Measurements from ENCODE around the gene TIAM1. TPM values are rescaled to one million over a fixed set of nuclear protein-coding genes. Genes with fewer than 3 reads are reported as not detected.

TIAM1 gene
- total RNA-seq, 1 experiment from 2014 or later, result 7.8 TPM

DNA sequence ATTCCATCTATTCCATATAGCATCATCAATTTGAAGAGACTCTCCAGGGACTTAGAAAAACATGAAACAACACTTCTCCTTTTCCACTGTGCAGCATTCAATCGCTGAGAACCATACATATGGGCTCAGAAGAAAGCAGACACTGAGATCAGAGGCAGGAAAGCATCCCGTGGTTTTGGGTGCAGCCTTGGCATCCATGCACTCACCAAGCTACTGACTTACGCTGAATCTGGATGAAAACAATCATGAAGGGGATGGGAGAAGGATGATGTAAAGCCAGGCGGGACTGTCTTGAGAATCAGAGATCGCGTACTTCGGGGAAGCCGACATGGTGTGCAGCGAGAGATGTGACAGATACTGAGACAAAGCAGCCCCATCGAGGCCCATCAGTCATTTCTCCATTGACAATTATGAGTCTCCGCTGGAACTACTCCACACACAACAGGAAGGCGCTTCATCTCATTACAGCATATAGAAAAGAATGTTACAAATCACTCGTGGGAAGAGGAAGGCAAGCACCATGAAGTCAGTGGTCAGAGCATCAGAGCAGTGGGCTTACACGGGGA, 2.3 kb upstream of the TIAM1 start:
- no peak overlapping the region for H3K27ac ChIP-seq
- no peaks in the 10 kb centered on the region for H3K9me3 ChIP-seq (replicated peaks)

GRCh38 chr21:31345136-31345535, 1.1 kb upstream of the TIAM1 start:
- no peak overlapping the region for H3K4me3 ChIP-seq

More for the DNA sequence above, 2.3 kb upstream of the TIAM1 start:
- DNase-seq (ENCODE audit: low read depth in 1 of 2, low spot score in 2 of 2), result no peak
- Histone ChIP-seq H3K27me3 (replicated peaks) (0 out of 2 replicates have a peak, but pooled peaks cover 5% of the 10 kb centered on the region), H3K36me3 (no peaks in the 10 kb centered on the region), H3K4me1 (replicated peaks) (peaks cover 25% of the 10 kb centered on the region), H3K4me3 (no peak overlapping the region)

DNA sequence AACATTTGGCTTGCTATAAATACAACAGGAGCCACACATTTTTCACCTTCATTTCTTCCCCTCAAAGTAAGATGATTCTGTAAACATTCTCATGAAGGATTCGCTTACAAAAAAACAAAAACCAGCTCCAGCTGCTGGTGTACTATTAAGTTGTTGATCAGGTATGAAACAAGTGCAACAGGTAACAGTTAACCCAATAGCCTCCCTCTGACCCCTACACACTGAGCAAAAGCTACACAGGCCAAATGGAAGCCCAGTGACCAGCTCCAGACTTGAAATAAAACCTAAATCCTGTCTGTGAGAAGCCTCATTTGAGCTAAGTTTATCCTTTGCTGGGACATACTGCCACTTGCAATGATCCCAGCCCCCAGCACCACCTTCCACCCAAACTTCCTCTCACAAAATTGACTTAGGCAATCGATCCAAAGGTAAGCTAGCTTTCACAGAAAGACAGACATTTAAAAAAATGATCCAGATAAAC, 991 bp downstream of the TIAM1 start:
- DNase-seq (ENCODE audit: low read depth in 1 of 2, low spot score in 2 of 2), result no peak
- Histone ChIP-seq H3K9me3 (replicated peaks) (no peaks in the 10 kb centered on the region), H3K27me3 (replicated peaks) (0 out of 2 replicates have a peak, but pooled peaks cover 5% of the 10 kb centered on the region), H3K4me1 (replicated peaks) (peaks cover 32% of the 10 kb centered on the region), H3K4me3 (peak overlapping the region; percentile 50), H3K36me3 (no peaks in the 10 kb centered on the region), H3K27ac (no peak overlapping the region)

More at GRCh38 chr21:31345136-31345535, 1.1 kb upstream of the TIAM1 start:
- Histone ChIP-seq H3K9me3 (replicated peaks) (no peaks in the 10 kb centered on the region), H3K4me1 (replicated peaks) (peaks cover 20% of the 10 kb centered on the region), H3K27me3 (replicated peaks) (0 out of 2 replicates have a peak, but pooled peaks cover 5% of the 10 kb centered on the region), H3K36me3 (no peaks in the 10 kb centered on the region), H3K27ac (no peak overlapping the region)
- no peak for DNase-seq (ENCODE audit: low read depth in 1 of 2, low spot score in 2 of 2)

DNA sequence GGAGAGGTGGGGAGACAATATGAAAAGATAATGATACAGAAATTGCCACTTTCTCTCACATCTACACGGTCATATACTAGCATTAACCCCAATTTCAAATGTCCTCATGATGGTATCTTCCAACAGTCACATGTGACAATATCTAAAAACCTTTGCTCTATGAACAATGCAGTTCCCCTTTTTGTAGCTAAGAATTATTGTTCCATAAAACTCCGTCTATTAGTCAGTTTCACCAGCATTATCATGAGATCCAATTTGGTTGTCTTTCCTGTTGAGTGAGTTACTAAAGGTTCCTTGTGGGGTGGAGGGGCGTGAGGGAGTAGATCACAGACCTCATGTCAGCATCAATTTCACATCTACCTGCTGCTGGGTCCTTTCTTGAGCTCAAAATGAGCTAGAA, 1.7 kb downstream of the TIAM1 start:
- H3K4me3 ChIP-seq, result no peak overlapping the region
- H3K4me1 ChIP-seq (replicated peaks), result peaks cover 28% of the 10 kb centered on the region
- no peak overlapping the region for H3K27ac ChIP-seq
- 0 out of 2 replicates have a peak, but pooled peaks cover 5% of the 10 kb centered on the region for H3K27me3 ChIP-seq (replicated peaks)
- no peaks in the 10 kb centered on the region for H3K36me3 ChIP-seq
- H3K9me3 ChIP-seq (replicated peaks), result no peaks in the 10 kb centered on the region
- DNase-seq (ENCODE audit: low read depth in 1 of 2, low spot score in 2 of 2), result no peak

DNA sequence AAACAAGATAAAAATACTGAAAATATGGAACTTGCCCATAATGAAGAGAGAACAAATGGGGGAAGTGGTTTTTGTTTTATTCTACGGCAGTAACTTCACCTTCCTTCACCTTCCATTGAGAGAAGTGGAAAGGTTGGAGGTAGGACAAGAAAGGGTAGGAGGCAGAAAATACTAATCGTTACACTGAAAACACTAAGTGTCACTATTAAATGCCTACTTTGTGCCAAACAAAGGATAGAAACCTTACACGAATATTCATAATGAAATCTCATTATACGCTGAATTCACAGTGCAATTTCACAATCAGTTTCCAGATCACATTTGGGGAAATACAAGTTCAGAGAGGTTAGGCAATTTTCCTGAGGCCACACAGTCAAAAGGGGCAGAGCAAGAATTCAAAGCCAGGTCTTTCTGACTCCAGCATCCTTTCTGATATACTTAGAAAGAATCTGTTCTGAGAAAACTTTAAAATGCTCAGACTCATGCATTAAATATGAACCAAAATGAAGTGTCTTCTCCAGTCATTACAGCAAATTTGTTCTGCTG, 3.0 kb downstream of the TIAM1 start:
- DNase-seq (ENCODE audit: low read depth in 1 of 2, low spot score in 2 of 2), result no peak
- no peak overlapping the region for H3K27ac ChIP-seq
- H3K4me3 ChIP-seq, result no peak overlapping the region
- 0 out of 2 replicates have a peak, but pooled peaks cover 5% of the 10 kb centered on the region for H3K27me3 ChIP-seq (replicated peaks)
- no peaks in the 10 kb centered on the region for H3K9me3 ChIP-seq (replicated peaks)
- peaks cover 37% of the 10 kb centered on the region for H3K4me1 ChIP-seq (replicated peaks)
- no peaks in the 10 kb centered on the region for H3K36me3 ChIP-seq

- H3K27ac ChIP-seq, result no peak overlapping the region
- no peaks in the 10 kb centered on the region for H3K36me3 ChIP-seq
- no peak for DNase-seq (ENCODE audit: low read depth in 1 of 2, low spot score in 2 of 2)
- no peak overlapping the region for H3K4me3 ChIP-seq
- peaks cover 42% of the 10 kb centered on the region for H3K4me1 ChIP-seq (replicated peaks)
- H3K27me3 ChIP-seq (replicated peaks), result 0 out of 2 replicates have a peak, but pooled peaks cover 5% of the 10 kb centered on the region
- no peaks in the 10 kb centered on the region for H3K9me3 ChIP-seq (replicated peaks)
Measured at GRCh38 chr21:31340514-31340913, 3.5 kb downstream of the TIAM1 start.

DNA sequence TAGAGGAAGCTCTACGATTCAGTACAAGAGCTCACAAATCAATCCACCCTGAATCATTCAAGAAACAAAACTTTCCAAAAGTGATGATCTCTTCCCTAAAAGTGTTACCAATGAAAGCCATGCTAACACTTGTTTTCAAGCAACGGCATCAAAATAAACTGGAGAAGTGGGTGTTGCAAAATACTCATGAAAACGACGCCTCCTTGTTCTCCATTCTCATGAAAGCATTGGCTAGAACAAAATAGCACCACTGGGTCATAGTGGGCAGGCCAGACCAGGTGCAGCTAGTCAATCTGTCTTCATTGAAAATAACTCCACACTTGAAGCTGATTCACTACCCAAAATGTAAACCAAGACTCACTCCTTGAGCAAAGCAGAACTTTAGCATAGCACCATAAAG, 4.3 kb downstream of the TIAM1 start:
- Histone ChIP-seq H3K4me1 (replicated peaks) (peaks cover 43% of the 10 kb centered on the region), H3K36me3 (no peaks in the 10 kb centered on the region), H3K4me3 (no peak overlapping the region), H3K27ac (no peak overlapping the region), H3K27me3 (replicated peaks) (0 out of 2 replicates have a peak, but pooled peaks cover 5% of the 10 kb centered on the region), H3K9me3 (replicated peaks) (no peaks in the 10 kb centered on the region)
- no peak for DNase-seq (ENCODE audit: low read depth in 1 of 2, low spot score in 2 of 2)

GRCh38 chr21:31338908-31339368, 5.1 kb downstream of the TIAM1 start:
- H3K27me3 ChIP-seq (replicated peaks), result no peaks in the 10 kb centered on the region
- H3K4me1 ChIP-seq (replicated peaks), result peaks cover 39% of the 10 kb centered on the region
- no peaks in the 10 kb centered on the region for H3K9me3 ChIP-seq (replicated peaks)
- H3K36me3 ChIP-seq, result no peaks in the 10 kb centered on the region
- peak overlapping the region; percentile 17; the same call in 1 of the 2 replicates for H3K27ac ChIP-seq
- DNase-seq (ENCODE audit: low read depth in 1 of 2, low spot score in 2 of 2), result peak in 1 of 2 experiments; percentile 70
- H3K4me3 ChIP-seq, result no peak overlapping the region

- H3K4me1 ChIP-seq (replicated peaks), result peaks cover 35% of the 10 kb centered on the region
- no peaks in the 10 kb centered on the region for H3K27me3 ChIP-seq (replicated peaks)
- no peaks in the 10 kb centered on the region for H3K36me3 ChIP-seq
- peak overlapping the region; percentile 17; the same call in 1 of the 2 replicates for H3K27ac ChIP-seq
- H3K9me3 ChIP-seq (replicated peaks), result no peaks in the 10 kb centered on the region
- peak in 1 of 2 experiments; percentile 52 for DNase-seq (ENCODE audit: low read depth in 1 of 2, low spot score in 2 of 2)
- H3K4me3 ChIP-seq, result no peak overlapping the region
Measured at GRCh38 chr21:31337996-31338907, 5.8 kb downstream of the TIAM1 start.

- Histone ChIP-seq H3K27ac (no peak overlapping the region), H3K9me3 (replicated peaks) (no peaks in the 10 kb centered on the region), H3K27me3 (replicated peaks) (no peaks in the 10 kb centered on the region), H3K4me3 (no peak overlapping the region), H3K4me1 (replicated peaks) (peaks cover 32% of the 10 kb centered on the region), H3K36me3 (no peaks in the 10 kb centered on the region)
- DNase-seq (ENCODE audit: low read depth in 1 of 2, low spot score in 2 of 2), result no peak
Measured at GRCh38 chr21:31337086-31337485, 7.0 kb downstream of the TIAM1 start.

DNA sequence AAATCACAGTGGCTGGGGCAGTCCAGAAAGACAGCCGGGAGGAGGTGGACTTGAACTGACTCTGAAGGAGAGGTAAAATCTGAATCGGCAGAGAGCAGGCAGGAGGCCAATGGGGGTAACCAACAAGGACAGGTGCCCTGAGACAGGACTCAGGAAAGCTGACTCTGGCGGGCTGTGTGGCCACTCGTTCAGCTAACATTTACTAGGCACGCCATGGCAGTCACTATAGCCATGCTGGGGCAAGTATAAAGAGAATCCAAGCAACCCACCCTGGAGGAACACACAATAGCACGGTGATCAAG, 7.4 kb downstream of the TIAM1 start:
- Histone ChIP-seq H3K36me3 (no peaks in the 10 kb centered on the region), H3K27me3 (replicated peaks) (no peaks in the 10 kb centered on the region), H3K27ac (no peak overlapping the region), H3K9me3 (replicated peaks) (no peaks in the 10 kb centered on the region), H3K4me3 (no peak overlapping the region), H3K4me1 (replicated peaks) (peaks cover 32% of the 10 kb centered on the region)
- DNase-seq (ENCODE audit: low read depth in 1 of 2, low spot score in 2 of 2), result no peak

- Histone ChIP-seq H3K27ac (no peak overlapping the region), H3K9me3 (replicated peaks) (no peaks in the 10 kb centered on the region), H3K36me3 (no peaks in the 10 kb centered on the region), H3K4me1 (replicated peaks) (peaks cover 32% of the 10 kb centered on the region), H3K27me3 (replicated peaks) (no peaks in the 10 kb centered on the region), H3K4me3 (no peak overlapping the region)
- DNase-seq (ENCODE audit: low read depth in 1 of 2, low spot score in 2 of 2), result peak; percentile 77 to 78
Measured at GRCh38 chr21:31335957-31336738, 7.9 kb downstream of the TIAM1 start.

- H3K4me3 ChIP-seq, result no peak overlapping the region
- peaks cover 32% of the 10 kb centered on the region for H3K4me1 ChIP-seq (replicated peaks)
- no peak overlapping the region for H3K27ac ChIP-seq
- H3K9me3 ChIP-seq (replicated peaks), result no peaks in the 10 kb centered on the region
- H3K27me3 ChIP-seq (replicated peaks), result no peaks in the 10 kb centered on the region
- no peaks in the 10 kb centered on the region for H3K36me3 ChIP-seq
- no peak for DNase-seq (ENCODE audit: low read depth in 1 of 2, low spot score in 2 of 2)
Measured at GRCh38 chr21:31334648-31335121, 9.4 kb downstream of the TIAM1 start.
